ENCODE results near the gene ODAD3.

Gene ODAD3

GRCh38 chr19:11447347-11448262 is 12.7 kb upstream of the ODAD3 start:
- TF ChIP-seq CTCF (IDR thresholded peaks at IDR 0.05): no peak

GRCh38 chr19:11446652-11447301 is 11.9 kb upstream of the ODAD3 start:
- peak; percentile 90 for TF ChIP-seq CTCF (IDR thresholded peaks at IDR 0.05)

GRCh38 chr19:11446271-11446651 is 11.3 kb upstream of the ODAD3 start:
- no peak for TF ChIP-seq CTCF (IDR thresholded peaks at IDR 0.05)

- no peak for TF ChIP-seq CTCF (IDR thresholded peaks at IDR 0.05)
Measured at GRCh38 chr19:11445141-11445540, 10.2 kb upstream of the ODAD3 start.

- no peak for TF ChIP-seq CTCF (IDR thresholded peaks at IDR 0.05)
Measured at GRCh38 chr19:11444059-11444458, 9.1 kb upstream of the ODAD3 start.

- no peak for TF ChIP-seq CTCF (IDR thresholded peaks at IDR 0.05)
Measured at GRCh38 chr19:11437955-11438354, 3.0 kb upstream of the ODAD3 start.

GRCh38 chr19:11435833-11436313 is 952 bp upstream of the ODAD3 start:
- no peak for TF ChIP-seq CTCF (IDR thresholded peaks at IDR 0.05)
